Activated naive CD4-positive, alpha-beta T cell treated with anti-CD3 and anti-CD28 coated beads for 36 hours (primary cell): ENCODE data around the gene SRR. TPM values are rescaled to one million over a fixed set of nuclear protein-coding genes. Genes with fewer than 3 reads are reported as not detected.
"Not testable (repeated sequence)": the region's sequence is repeated elsewhere in the genome, so short reads cannot be mapped to it uniquely, and the experiment has no call there.

Experiments used
- CTCF ChIA-PET: fragments of 350-600 bp; sonication (Branson Sonifier 250); formaldehyde crosslinking; loops from one replicate; lab custom pipeline; 2021; ENCODE audit warnings: antibody characterized with exemption; lab: Charles Lee
- DNase-seq: peaks from one replicate; pipeline ENCODE4 v3.0.0-alpha.2; 2020
- H3K27ac Mint-ChIP-seq: one replicate; pipeline ENCODE4 v1.8.0; 2021; ENCODE audit warnings: mild to moderate bottlenecking, mixed read lengths
- H3K27me3 Mint-ChIP-seq: one replicate; pipeline ENCODE4 v1.8.0; 2021; ENCODE audit warnings: low read depth, mixed read lengths
- H3K36me3 Mint-ChIP-seq: one replicate; pipeline ENCODE4 v1.8.0; 2021; ENCODE audit warnings: low read depth, mixed read lengths
- H3K4me1 Mint-ChIP-seq: one replicate; pipeline ENCODE4 v1.8.0; 2021; ENCODE audit warnings: low read depth, mixed read lengths
- H3K4me3 Mint-ChIP-seq: one replicate; pipeline ENCODE4 v1.8.0; 2021; ENCODE audit warnings: mild to moderate bottlenecking, moderate library complexity, mixed read lengths
- H3K9me3 Mint-ChIP-seq: one replicate; pipeline ENCODE4 v1.8.0; 2021; ENCODE audit warnings: mixed read lengths
- intact Hi-C: fragments of 100-400 bp; cut with micrococcal nuclease; formaldehyde crosslinking; loops from one replicate; pipeline ENCODE4 v1.15.1; 2023
- total RNA-seq, 2 experiments: library from RNA; stranded (reverse); gene quantifications; one replicate each; pipeline ENCODE4 v1.2.3, GENCODE V29; 2021

The SRR gene
- total RNA-seq, 2 experiments from 2014 or later = 8.9 to 10.2 TPM

DNA sequence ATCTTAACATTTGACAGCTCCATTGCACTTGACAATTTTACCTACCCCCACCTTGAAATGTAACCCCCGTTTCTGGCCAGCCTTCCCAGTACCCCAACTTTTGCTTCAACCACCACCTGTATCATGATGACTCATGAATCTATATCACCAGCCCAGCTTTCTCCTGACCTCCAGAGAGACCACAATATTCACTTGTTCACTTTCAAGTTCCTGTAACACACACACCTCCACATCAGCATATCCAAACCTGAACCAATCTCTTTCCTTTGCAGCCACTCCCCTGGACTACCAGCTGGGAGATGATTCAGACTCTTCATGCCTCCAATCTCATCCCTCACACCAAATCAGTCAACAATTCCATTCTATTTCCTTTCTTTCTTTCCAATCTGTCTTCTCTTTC is 8.2 kb upstream of the SRR start:
- H3K4me3 Mint-ChIP-seq = no peak overlapping the region
- peak; percentile 38 for DNase-seq
- H3K36me3 Mint-ChIP-seq = peaks cover 39% of the 10 kb centered on the region
- no peaks in the 10 kb centered on the region for H3K9me3 Mint-ChIP-seq
- no peaks in the 10 kb centered on the region for H3K27me3 Mint-ChIP-seq
- intact Hi-C loops = no loop called here
- CTCF ChIA-PET = interaction anchor here (0.6 to 1.4 kb wide), 4 partner anchors 13 to 241 kb away, joined by 3 to 10 read pairs (median 4); no protein-coding TSS in a partner anchor
- peaks cover 41% of the 10 kb centered on the region for H3K4me1 Mint-ChIP-seq
- H3K27ac Mint-ChIP-seq = peak overlapping the region; percentile 2

GRCh38 chr17:2297023-2297422 is 6.7 kb upstream of the SRR start:
- intact Hi-C loops = no loop called here
- Mint-ChIP-seq H3K9me3 (no peaks in the 10 kb centered on the region), H3K36me3 (peaks cover 30% of the 10 kb centered on the region), H3K4me1 (peaks cover 55% of the 10 kb centered on the region), H3K4me3 (no peak overlapping the region), H3K27ac (no peak overlapping the region), H3K27me3 (no peaks in the 10 kb centered on the region)
- DNase-seq = no peak
- CTCF ChIA-PET = interaction anchor here (0.5 to 1.4 kb wide), 2 partner anchors 14 to 43 kb away, joined by 3 to 9 read pairs; no protein-coding TSS in a partner anchor

GRCh38 chr17:2299136-2299535 is 4.6 kb upstream of the SRR start:
- intact Hi-C loops = no loop called here
- Mint-ChIP-seq H3K4me3 (no peak overlapping the region), H3K9me3 (no peaks in the 10 kb centered on the region), H3K27me3 (no peaks in the 10 kb centered on the region), H3K36me3 (peaks cover 30% of the 10 kb centered on the region), H3K27ac (no peak overlapping the region), H3K4me1 (peaks cover 62% of the 10 kb centered on the region)
- DNase-seq = no peak
- CTCF ChIA-PET = no interaction called here

GRCh38 chr17:2299756-2300155 is 4.0 kb upstream of the SRR start:
- intact Hi-C loops = loop anchor here (5.0 kb wide), 2 partner anchors 53 to 247 kb away; no protein-coding TSS in a partner anchor
- Mint-ChIP-seq H3K9me3 (no peaks in the 10 kb centered on the region), H3K36me3 (peaks cover 28% of the 10 kb centered on the region), H3K4me3 (no peak overlapping the region), H3K4me1 (peaks cover 60% of the 10 kb centered on the region), H3K27ac (no peak overlapping the region), H3K27me3 (no peaks in the 10 kb centered on the region)
- CTCF ChIA-PET = no interaction called here
- DNase-seq = no peak

GRCh38 chr17:2302778-2303203 is 959 bp upstream of the SRR start:
- H3K4me1 Mint-ChIP-seq = peaks cover 46% of the 10 kb centered on the region
- CTCF ChIA-PET = interaction anchor here (0.7 kb wide), 1 partner anchor 58 kb away, joined by 3 read pairs; no protein-coding TSS in a partner anchor
- H3K27me3 Mint-ChIP-seq = no peaks in the 10 kb centered on the region
- no peak for DNase-seq
- H3K36me3 Mint-ChIP-seq = peaks cover 16% of the 10 kb centered on the region
- no peaks in the 10 kb centered on the region for H3K9me3 Mint-ChIP-seq
- H3K4me3 Mint-ChIP-seq = peak overlapping the region; percentile 91
- intact Hi-C loops = loop anchor here (1.0 to 5.0 kb wide), 5 partner anchors 34 to 250 kb away; partner anchors contain the start of gene TSR1
- peak overlapping the region; percentile 70 for H3K27ac Mint-ChIP-seq

- H3K36me3 Mint-ChIP-seq = peaks cover 12% of the 10 kb centered on the region
Observed at GRCh38 chr17:2304931-2305330, 1.2 kb downstream of the SRR start.

DNA sequence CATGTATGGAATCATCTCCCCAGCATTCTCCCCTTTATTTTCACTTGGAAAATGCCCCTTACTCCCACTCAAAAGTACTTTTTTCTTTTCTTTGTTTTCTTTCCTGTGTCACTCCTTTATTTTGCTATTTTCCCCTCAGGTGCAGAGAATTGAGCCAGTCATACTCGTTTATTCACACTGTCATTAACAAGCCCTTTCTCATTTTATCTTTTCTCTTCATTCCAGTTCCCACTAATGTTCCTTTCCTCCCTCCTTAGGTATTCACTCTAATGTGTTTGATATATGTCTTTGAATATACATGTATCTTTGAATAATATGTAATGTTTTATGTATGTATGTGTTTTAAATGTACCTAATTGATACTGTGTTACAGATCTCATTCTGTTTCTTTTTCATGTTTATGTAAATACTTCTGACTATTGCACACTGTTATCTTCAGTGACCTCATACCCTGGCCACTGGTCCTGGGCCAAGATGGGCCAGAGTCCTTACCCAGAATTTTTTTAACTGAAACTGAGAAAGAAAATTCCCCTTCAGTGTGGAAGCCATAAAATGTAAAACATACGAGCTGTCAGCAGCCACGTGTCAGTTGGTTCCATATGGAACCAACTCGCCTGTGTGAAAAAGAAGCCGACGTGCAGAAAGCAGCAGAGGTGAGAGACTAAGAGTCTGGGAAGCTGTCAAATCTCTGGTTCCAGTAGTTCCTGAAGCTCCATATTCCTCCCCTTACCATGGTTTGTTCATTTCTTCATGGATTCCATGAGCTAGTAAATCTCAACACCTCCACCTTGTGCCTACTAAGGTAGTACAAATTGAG is 5.8 kb downstream of the SRR start:
- Mint-ChIP-seq H3K27me3 (no peaks in the 10 kb centered on the region), H3K9me3 (no peaks in the 10 kb centered on the region), H3K4me1 (peaks cover 18% of the 10 kb centered on the region), H3K4me3 (no peak overlapping the region), H3K36me3 (peaks cover 9% of the 10 kb centered on the region), H3K27ac (no peak overlapping the region)
- DNase-seq = no peak
- CTCF ChIA-PET = no interaction called here
- intact Hi-C loops = no loop called here

More at GRCh38 chr17:2304931-2305330, 1.2 kb downstream of the SRR start:
- intact Hi-C loops = loop anchor here (5.0 kb wide), 2 partner anchors 47 to 253 kb away; no protein-coding TSS in a partner anchor
- Mint-ChIP-seq H3K4me3 (peak overlapping the region; percentile 75), H3K4me1 (peaks cover 45% of the 10 kb centered on the region), H3K27ac (no peak overlapping the region), H3K27me3 (no peaks in the 10 kb centered on the region), H3K9me3 (no peaks in the 10 kb centered on the region)
- CTCF ChIA-PET = no interaction called here
- DNase-seq = no peak

- CTCF ChIA-PET = interaction anchor here (0.7 kb wide), 1 partner anchor 48 kb away, joined by 3 read pairs; no protein-coding TSS in a partner anchor
- no peaks in the 10 kb centered on the region for H3K9me3 Mint-ChIP-seq
- no peak overlapping the region for H3K4me3 Mint-ChIP-seq
- H3K4me1 Mint-ChIP-seq = peaks cover 6% of the 10 kb centered on the region
- DNase-seq = no peak
- peaks cover 2% of the 10 kb centered on the region for H3K36me3 Mint-ChIP-seq
- intact Hi-C loops = no loop called here
- H3K27me3 Mint-ChIP-seq = no peaks in the 10 kb centered on the region
- H3K27ac Mint-ChIP-seq = no peak overlapping the region
Observed at GRCh38 chr17:2312736-2313135, 9.0 kb downstream of the SRR start.

- H3K4me1 Mint-ChIP-seq, H3K9me3 Mint-ChIP-seq, DNase-seq, H3K27me3 Mint-ChIP-seq, H3K4me3 Mint-ChIP-seq, intact Hi-C loops, H3K36me3 Mint-ChIP-seq, CTCF ChIA-PET, H3K27ac Mint-ChIP-seq: not testable (repeated sequence)
Observed at GRCh38 chr17:2316916-2317205, 13.1 kb downstream of the SRR start.

- H3K9me3 Mint-ChIP-seq = no peaks in the 10 kb centered on the region
- no peak for DNase-seq
- H3K4me1 Mint-ChIP-seq = no peaks in the 10 kb centered on the region
- H3K36me3 Mint-ChIP-seq = peaks cover 14% of the 10 kb centered on the region
- H3K27ac Mint-ChIP-seq = no peak overlapping the region
- H3K27me3 Mint-ChIP-seq = no peaks in the 10 kb centered on the region
- no peak overlapping the region for H3K4me3 Mint-ChIP-seq
- intact Hi-C loops = no loop called here
- CTCF ChIA-PET = interaction anchor here (0.7 kb wide), 1 partner anchor 250 kb away, joined by 4 read pairs; no protein-coding TSS in a partner anchor
Observed at GRCh38 chr17:2317796-2318195, 14.0 kb downstream of the SRR start.

GRCh38 chr17:2319051-2319450 is 15.3 kb downstream of the SRR start:
- Mint-ChIP-seq H3K27me3 (no peaks in the 10 kb centered on the region), H3K27ac (no peak overlapping the region), H3K4me3 (no peak overlapping the region), H3K4me1 (no peaks in the 10 kb centered on the region), H3K36me3 (peaks cover 26% of the 10 kb centered on the region), H3K9me3 (no peaks in the 10 kb centered on the region)
- intact Hi-C loops = no loop called here
- DNase-seq = no peak
- CTCF ChIA-PET = no interaction called here

DNA sequence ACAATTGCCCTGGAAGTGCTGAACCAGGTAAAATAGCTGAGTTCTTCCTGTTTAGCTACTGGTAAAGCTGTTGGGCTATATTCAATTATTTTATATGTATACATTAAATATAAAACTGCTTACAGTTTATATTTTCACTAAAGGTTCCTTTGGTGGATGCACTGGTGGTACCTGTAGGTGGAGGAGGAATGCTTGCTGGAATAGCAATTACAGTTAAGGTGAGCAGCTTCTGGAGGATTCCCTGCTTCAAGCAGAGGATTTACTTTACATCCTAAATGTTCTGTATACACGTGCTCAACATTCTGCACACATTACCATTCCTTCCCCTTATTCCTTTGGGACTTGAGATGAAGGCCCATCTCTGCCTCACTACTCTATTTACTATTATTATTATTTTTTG is 17.6 kb downstream of the SRR start:
- Mint-ChIP-seq H3K4me3 (no peak overlapping the region), H3K27ac (no peak overlapping the region), H3K36me3 (peaks cover 44% of the 10 kb centered on the region), H3K9me3 (no peaks in the 10 kb centered on the region), H3K27me3 (no peaks in the 10 kb centered on the region), H3K4me1 (no peaks in the 10 kb centered on the region)
- CTCF ChIA-PET = interaction anchor here (0.5 to 1.3 kb wide), 4 partner anchors 10 to 94 kb away, joined by 3 to 5 read pairs (median 4); no protein-coding TSS in a partner anchor
- intact Hi-C loops = no loop called here
- DNase-seq = no peak
